GM18907 (cell line): Measurements from ENCODE around the gene ABHD17C.

Source experiments
- ATAC-seq: cut with Tn5 transposase; IDR thresholded peaks from one replicate; pipeline ENCODE4 v1.9.1; 2021; ENCODE audit warnings: mild to moderate bottlenecking, moderate library complexity; ENCODE audit not compliant: unreplicated experiment

ABHD17C gene

DNA sequence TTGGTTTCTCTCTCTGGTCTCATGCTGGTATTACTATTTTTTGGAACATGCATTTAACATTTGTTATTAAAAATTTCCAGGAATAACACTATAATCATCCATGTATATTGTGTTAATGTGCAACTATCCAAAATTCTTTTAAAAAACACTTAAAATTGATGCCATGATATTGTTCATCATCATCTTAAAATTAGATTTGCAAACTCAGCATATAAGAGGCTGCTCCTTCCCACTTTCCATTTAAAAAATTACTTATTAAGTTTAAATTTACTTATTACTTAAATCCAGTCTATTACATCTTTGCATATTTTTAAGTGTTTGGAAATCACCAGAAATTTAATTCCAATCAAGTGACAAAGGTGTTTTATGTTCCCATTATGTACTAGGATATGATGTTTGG, 5.8 kb upstream of the ABHD17C start:
- no peak for ATAC-seq

DNA sequence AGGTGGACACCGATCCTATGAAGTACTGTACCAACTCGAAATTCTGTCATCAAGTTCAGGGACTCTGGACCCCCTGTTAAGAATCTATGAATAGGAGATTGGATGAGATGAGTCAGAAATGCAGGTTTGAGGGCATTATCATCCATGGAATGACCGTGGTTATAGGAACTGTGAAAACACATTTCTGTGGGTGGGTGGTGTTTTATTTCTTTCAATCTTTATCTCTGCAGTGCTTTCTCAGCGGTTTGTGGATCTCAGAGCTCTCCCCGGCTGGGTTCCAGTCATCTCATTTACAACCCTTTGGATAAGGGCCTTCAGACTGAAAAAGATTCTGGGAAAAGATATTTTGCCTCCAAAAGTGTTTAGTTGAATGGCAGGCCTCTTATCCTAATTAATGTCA, 5.4 kb upstream of the ABHD17C start:
- ATAC-seq = no peak

DNA sequence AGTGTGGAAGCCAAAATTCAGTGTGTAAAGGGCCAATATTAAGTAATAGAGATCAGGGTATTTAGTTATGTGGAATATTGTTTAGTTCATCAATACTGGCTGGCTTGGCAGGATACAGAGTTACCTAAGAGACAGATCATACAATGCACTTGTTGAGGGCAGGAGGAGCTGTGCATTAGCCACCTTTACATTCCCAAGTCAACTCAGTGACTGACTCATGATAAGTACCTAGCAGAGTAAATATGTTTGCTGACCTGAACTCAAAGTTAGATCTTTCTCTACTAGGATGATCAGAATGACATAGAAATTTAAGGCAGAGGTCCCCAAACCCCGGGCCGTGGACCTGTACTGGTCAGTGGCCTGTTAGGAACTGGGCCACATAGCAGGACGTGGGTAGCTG, 3.5 kb upstream of the ABHD17C start:
- no peak for ATAC-seq

DNA sequence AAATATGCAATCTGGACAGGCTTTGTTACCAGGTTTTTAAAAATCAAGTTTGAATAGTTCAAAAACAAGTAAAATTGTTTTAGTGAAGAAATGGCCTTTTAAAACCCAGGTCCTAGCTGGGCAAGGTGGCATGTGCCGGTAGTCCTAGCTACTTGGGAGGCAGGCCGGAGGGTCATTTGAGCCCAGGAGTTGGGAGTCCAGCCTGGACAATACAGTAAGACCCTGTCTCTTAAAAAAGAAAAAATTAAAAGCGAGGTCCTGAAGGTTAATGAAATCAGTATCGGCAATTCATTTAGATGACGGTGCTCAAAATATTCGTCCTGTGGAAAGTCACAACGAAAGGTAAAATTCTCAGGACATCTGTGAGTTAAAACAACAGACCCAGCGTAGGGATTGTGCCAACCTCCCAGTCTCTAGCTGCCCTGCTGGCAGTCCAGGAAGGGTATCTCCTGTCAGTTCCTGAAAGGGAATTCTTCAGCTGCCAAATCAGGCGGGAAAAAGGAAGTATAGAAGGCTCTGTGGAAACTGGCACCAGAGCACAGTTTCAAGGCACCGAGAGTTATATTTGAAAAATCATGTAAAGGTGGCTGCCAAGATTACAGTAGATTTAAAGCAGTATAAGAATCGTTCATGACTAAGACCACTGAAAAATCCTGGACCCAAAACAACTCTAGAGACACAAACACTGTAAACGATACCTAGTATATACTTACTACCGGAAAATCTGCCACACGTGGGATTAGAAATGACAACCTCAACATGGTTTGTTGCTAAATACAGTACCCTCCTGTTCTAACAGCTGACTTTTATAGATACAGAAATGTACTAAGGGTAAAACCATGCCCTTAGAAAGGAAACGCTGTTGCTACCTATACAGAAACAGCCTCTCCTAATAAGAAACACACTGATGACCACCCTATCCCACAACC, 1.2 kb upstream of the ABHD17C start:
- ATAC-seq = no peak

DNA sequence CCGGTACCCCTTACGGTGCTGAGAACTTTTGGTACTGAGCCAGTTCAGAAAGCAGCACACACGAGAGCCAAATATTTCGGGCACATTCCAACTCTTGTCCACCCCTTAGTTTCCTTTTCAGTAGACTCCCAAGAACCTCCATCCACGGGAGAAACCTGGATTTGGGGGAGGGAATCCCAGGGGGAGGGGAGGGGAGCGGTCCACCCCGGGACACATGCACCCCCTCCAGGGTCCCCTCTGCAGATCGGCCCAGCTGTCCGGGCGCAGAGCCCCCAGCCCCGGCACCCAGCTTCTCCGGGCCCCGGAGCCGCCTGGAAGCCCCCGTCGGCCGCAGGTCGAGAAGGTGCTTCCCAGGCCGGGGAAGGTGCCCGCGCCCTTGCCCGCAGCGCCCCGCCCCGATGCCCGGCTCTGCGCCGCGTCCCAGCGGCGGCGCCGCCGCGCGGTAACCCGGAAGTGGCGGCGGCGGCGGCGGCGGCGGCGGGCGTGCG, 455 bp upstream of the ABHD17C start:
- peak; percentile 51 for ATAC-seq

DNA sequence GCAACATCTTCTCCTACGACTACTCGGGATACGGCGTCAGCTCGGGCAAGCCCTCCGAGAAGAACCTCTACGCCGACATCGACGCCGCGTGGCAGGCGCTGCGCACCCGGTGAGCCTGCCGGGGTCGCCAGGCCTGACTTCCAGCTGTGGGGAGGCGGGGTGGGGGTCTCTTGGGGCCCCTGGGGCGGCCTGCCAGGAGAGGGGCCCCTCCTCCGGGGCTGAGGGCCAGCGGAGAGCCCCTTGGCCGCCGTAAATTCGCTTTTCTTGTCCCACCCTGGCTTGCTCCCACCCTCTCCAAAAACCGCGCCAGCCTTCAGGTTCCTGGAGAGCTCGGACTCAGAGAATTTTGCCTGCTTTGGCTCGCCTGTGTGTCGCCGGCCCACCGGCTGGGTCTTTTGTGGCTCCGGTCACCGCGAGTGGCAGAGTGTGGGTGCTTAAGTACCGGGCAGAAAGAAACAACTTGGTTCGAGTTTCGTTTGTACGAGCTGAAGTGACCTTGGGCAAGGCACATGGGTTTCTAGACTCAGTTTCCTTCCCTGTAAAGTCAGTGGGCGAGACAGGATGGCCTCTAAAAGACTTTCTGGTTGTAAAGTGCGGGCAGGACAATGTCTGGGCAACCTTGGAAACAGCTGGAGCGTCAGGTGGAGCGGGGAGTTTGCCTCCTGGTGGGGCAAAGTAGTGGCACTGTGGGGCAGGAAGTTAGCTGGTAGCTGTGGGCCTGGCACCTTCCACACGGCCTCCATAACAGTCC, 976 bp downstream of the ABHD17C start:
- ATAC-seq = peak; percentile 17

DNA sequence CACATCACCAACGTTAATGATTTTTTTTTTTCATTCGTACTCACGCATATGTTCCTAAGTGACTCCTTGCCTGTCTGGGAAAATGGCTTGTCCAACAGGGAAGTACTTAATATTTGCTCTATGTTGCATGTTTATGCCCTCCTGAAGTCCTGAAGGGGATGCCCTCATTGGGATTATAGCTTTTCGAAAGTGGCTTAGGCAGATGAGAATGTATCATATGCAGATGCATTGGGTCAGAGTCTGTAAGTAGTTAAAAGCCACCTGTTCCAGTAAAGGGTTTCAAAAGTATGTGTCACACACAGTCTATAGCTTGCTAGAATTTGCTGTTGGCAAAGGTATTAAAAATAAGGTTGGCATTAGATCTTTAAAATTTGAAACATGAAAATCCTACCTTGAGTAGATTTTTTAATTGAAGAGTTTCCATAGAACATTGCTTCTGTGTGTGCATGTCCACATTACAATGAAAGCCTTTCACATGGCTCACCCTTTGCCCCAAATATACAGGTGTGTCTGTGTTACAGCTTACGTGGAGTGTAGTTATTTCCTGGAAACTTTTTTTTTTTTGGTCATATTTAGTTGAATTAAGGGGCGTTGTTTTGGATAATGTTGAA, 2.1 kb downstream of the ABHD17C start:
- no peak for ATAC-seq

DNA sequence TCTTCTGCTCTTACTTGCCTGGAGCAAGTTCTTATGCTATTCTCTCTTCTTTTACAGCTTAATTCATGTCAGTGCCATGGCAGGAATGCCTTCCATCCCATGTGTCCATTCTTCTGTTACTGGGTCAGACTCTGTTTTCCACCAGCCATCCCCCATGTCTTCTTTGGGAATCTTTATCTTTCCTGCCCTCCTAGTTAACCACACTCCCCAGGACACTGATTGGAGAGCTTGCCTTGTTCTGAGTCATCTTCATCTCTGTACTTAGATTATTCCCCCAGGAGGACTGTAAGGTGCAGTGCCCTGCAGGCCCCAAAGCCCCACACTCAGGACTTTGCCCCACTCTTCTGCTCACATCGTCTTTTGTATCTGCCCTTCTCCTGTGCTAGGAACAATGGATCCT, 3.6 kb downstream of the ABHD17C start:
- ATAC-seq = no peak

DNA sequence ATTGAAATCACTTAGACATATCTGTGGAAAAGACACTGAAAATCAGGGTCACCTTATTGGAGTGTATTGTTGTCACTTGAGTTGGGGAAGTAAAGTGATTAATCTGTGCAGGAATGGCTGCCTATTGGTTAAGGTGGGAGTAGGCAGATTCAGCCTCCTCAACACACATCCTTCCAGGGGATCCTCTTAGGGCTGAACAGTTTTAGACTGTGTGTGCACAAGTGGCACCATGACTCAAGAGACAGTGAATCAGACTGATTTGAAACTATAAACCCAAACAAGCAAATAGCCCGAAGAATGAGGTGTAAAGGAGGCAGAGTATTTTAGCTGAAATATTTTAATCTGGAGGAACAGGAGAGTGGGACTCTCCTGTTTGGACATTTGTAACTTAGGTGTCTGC, 4.9 kb downstream of the ABHD17C start:
- ATAC-seq = no peak

DNA sequence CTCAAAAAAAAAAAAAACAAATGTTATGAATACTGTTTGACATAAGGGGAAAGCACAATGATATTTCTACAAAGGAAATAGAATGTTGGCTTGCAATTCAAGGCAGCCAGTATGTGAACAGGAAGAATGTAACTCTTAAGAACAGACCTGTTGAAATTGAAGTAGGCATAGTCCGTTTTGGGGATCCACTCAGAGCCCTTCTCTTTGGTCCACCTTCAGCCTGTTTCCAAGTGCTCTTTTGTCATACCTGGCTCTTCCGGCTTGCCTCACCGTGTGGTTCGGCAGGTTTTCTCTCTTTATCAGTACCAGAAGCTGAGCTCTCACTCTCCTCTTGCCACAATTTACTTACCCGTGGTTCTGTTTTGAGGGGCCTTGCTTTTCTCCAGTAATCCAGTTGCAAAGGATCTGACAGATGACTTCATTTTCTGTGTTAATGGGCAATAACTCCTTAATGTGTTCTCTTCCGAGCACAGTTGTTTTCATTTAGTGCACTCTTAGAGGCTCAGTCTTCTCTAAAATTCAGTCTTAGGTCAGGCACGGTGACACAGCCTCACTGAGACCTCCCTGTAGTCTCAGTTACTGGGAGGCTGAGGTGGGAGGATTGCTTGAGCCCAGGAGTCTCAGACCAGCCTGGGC, 6.7 kb downstream of the ABHD17C start:
- ATAC-seq = no peak

DNA sequence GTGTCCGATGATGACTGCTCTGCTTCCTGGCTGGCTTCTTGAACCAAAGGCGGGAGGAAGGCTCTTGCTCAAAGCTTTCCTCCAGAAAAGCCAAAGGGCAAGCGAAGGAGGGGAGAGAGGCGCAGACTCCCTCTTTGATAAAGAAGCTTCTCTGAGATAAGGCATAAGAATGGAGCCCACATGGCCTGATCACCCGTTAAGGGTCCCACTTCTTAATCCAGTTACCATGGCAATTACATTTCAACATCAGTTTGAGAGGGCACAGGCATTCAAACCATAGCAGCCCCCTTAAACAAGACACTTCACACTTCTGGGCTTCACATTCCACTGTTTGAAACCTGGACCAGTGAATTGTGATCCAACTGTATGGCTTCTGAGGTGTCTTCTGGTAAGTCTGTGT, 8.0 kb downstream of the ABHD17C start:
- ATAC-seq = no peak

DNA sequence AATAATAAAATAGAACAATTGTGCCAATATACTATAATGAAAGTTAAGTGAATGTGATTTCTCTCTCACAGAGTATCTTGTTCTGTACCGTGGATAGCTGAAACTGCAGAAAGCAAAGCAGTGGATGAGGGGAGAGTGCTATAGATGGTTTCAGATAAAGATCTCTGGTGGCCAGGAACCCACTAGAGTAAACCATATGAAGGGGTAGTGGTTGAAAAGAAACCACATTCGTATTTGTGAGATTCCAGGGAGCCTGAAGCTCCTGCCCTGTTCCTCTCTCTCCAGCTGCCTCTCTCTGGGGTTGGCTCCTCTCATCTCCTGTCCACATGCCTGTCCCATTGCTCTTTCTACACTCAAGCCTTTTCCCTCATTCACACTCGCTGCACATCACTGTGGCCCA, 8.9 kb downstream of the ABHD17C start:
- ATAC-seq = no peak

DNA sequence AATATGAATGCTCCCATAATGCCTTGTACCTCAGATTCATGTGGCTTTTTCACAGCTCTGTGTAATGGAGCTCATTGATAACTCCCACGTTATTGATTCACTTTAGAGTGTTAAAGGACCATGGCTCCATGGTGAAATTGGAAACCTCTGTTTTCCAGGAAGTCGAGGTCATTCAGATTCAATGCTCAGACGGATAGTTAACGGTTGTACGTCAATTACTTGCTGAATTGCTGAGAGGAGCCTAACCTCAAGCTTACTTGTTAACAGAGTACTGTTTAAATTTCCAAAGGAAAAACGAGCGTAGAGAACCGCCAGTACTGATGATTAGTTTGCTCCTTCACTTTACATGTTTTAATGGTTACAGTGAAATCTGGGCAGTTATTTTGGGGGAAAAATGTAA, 11.1 kb downstream of the ABHD17C start:
- ATAC-seq = no peak

DNA sequence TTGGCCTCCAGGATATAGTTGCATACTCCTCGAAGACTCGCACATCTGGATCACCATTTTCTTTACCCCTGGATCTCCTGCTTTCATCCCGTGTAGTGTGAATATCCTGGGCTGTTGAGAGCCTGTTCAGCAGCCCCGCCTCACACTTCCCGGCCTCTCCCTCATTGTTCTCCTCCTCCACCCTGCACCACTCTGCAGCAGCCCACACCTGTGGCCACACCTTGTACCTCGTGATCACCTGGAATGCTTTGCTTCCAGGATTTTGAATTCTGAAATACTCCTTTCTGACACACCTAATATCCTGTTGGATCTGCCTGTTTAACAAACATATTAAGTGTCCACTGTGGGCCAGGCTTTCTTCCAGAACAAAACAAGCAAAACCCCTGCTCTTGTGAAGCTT, 14.4 kb downstream of the ABHD17C start:
- ATAC-seq = no peak

DNA sequence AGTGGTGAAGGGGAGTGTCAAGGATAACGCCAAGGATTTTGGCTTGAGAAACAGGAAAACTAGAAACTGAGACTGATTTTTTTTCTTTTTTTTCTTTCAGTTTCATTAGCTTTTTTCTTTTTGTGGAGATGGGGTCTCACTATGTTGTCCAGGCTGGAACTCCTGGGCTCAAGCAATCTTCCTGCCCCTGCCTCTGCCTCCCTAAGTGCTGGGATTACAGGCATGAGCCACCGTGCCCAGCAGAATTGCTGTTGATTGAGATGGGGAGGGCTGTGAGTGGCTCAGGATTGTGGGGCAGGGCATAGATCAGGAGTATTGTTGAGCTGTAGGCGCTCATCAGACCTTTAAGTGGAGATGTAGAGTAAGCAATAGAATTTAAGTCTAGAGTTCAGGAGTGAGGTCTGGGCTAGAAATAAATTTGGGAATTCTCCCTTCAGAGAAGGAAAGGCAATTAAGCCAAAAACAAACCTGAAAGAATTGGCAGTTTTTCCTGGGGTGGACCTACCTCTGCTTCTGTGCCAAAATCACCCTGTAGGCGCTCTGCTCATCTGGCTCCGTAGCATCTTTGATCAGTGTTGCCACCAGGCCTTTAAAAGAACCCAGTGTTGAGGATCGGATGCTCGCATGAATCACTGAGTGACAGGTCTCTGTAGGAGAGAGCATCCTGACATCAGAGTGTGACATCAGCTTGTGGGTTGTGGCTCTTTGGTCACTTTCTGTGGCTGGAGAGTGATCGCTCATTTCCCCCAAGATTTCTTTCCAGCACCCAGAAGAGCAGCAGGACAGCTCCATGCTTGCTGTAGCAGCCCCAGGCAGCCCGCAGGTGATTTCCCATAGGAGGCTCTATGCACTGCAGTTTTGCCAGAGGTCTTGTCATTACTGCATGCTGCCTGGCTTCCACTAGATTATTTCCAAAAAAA, 15.8 kb downstream of the ABHD17C start:
- ATAC-seq = no peak

DNA sequence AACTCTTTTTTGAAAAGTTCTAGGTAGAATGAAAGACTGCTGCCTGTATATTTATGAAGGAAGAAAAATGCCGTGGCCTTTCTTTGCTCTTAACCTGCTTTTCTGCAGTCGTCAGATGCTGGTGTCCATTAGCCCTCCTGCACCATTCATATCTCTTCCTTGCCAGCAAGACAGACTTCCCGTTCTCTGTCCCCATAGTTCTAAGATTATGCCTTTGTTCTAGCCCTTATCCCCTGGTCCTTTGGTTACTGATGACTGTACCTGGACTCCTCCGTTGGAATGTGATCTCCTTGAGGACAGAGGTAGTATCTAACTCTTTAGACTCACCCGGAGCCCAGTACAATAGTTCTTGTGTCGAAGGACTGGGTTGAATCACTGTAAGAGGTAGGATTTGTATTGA, 16.8 kb downstream of the ABHD17C start:
- ATAC-seq = no peak

DNA sequence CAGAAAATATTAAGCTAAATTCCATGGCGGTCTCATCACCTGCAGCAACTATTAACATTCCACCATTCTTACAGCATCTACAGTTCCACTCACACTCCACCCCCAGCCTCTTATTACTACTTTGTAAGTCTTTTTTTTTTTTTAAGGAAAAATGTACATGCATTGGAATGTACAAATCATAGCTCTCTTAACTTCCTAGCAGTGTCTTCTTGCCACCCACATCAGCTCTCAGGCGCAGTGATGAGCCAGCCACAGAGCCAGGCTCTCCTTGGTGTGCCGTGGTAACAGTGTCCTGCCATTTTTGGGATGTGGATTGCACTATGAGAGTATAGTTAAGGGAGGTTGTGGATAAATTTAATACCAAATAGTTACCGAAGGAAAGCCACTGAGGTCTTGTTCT, 17.8 kb downstream of the ABHD17C start:
- no peak for ATAC-seq

DNA sequence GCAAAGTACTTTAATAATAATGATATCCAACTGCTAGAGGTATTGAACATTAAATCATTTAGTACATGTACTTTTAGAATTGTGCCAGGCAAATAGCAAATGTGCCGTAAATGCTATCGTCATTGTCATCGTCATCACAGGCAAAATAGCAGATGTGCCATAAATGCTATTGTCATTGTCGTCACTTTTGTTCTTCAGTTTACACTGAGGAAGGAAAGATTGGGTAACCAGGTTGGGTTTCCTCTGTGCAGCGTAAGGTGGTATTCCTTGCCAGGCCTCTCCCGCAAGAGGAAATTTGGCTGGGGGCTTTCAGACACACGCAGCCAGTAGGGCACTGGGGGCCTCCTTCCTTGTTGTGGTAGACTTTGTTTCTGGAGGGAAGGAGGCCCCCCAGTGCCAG, 26.4 kb downstream of the ABHD17C start:
- ATAC-seq = no peak

DNA sequence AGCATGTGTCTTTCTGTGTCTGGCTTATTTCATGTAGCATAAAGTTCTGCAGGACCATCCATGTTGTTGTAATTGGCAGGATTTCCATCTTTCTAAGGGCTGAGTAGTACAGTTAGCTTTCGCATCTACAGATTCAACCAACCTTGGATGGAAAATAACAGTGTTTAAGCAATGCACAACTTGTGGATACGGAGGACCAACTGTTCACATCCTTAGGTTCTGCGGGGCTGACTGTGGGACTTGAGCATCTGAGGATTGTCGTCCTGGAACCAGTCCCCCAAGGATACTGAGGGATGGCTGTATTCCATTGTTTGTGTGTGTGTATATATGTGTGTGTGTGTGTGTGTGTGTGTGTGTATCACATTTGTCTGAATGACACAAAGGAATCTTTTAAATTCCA, 27.7 kb downstream of the ABHD17C start:
- no peak for ATAC-seq

DNA sequence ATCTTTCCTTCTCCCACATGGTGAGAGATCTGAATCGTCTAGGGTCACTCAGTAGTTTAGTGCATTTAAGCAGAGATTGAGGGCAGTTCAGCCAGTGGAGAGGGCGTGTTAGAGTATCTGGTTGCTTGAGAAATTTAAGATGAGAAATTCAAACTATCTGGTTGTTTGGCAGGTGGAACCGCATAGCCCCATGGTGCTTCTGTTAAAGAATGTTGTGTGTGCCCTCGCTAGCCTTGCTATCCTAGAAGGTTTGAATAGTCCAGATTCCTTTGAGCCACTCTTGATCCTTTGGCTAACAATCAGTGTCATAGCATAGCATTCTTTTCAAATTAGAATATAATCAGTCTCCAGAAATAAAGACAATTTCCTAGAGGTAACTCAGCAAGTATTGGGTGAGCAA, 32.1 kb downstream of the ABHD17C start:
- ATAC-seq = no peak
